DOHH2 (cell line): ENCODE data around the gene KRT28.

Experiments
- EZH2phosphoT487 ChIP-seq: fragments of 200-600 bp; sonication (generic); IDR thresholded peaks from 2 replicates; pipeline ENCODE4 v1.6.1; 2017; ENCODE audit warnings: borderline replicate concordance, mild to moderate bottlenecking, antibody characterized with exemption, low read length, moderate library complexity, mixed read lengths
- TF ChIP-seq, protein P1 (sequence below): fragments of 200-600 bp; sonication (generic); IDR thresholded peaks from one replicate; pipeline ENCODE4 v1.5.1; 2014; ENCODE audit warnings: antibody characterized with exemption, mild to moderate bottlenecking, low read depth, low read length; ENCODE audit not compliant: poor library complexity, severe bottlenecking

DNA sequence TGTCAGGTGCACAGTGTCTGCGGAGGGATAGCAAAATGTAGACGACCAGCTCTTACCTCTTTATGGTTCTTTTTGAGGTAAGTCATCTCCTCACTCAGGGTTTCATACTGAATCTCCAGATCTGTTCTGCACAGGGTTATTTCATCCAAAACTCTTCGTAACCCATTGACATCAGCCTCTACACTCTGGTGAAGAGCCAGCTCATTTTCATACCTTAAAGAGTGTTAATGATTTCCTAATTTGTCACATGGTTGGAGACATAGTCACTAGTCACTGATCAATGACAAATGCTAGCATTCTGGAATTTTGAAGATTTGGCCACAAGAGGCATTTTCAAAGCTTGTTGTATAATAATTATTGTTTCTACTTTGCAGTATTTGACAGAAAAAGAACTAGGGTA, 46.0 kb downstream of the KRT28 start:
- TF ChIP-seq, protein P1, sequence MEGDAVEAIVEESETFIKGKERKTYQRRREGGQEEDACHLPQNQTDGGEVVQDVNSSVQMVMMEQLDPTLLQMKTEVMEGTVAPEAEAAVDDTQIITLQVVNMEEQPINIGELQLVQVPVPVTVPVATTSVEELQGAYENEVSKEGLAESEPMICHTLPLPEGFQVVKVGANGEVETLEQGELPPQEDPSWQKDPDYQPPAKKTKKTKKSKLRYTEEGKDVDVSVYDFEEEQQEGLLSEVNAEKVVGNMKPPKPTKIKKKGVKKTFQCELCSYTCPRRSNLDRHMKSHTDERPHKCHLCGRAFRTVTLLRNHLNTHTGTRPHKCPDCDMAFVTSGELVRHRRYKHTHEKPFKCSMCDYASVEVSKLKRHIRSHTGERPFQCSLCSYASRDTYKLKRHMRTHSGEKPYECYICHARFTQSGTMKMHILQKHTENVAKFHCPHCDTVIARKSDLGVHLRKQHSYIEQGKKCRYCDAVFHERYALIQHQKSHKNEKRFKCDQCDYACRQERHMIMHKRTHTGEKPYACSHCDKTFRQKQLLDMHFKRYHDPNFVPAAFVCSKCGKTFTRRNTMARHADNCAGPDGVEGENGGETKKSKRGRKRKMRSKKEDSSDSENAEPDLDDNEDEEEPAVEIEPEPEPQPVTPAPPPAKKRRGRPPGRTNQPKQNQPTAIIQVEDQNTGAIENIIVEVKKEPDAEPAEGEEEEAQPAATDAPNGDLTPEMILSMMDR: no peak
- no peak for TF ChIP-seq EZH2phosphoT487
